GM19467 (cell line): ENCODE measurements around the gene MLLT3.
A peak's percentile ranks its signal among the peaks of the same experiment; 100 is the strongest.

Experiments used
- ATAC-seq: cut with Tn5 transposase; IDR thresholded peaks from one replicate; pipeline ENCODE4 v1.9.1; 2021; ENCODE audit warnings: mild to moderate bottlenecking, moderate library complexity; ENCODE audit not compliant: unreplicated experiment

The MLLT3 gene

DNA sequence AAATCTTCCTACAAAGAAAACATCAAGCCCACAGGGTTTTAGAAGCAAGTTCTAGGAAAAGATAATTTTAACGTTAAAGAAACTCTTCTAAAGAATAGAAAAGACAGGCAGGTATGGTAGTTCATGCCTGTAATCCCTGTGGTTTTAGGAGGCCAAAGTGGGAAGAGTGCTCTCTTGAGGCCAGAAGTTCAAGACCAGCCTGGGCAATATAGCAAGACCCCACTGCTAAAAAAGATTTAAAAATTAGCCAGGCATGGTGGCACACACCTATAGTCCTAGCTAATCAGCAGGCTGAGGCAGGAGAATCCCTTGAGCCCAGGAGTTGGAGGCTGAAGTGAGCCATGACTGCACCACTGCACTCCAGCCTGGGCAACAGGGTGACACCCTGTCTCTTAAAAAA lies 193.3 kb downstream of the MLLT3 start:
- ATAC-seq: no peak

- ATAC-seq: no peak
Observed at GRCh38 chr9:20427359-20427758, 194.9 kb downstream of the MLLT3 start.

DNA sequence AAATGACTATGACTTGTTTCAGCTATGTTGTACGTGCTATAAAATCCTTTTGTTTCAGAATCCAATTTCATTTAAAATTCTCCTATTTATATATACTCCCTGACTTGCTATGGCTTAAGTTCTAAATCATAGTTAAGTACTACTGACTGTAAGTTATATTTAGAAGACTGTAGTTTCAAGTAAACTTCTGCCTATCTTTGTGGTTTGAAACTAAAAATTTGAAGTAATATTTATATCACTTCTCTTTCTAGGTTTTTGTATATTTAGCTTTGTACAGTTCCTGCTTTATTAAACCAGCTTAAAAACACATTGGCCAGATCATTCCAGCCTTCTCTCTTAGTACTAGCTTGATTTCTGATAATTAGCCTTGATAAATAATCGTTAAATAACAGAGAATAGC lies 196.3 kb downstream of the MLLT3 start:
- ATAC-seq: peak; percentile 78

- no peak for ATAC-seq
Observed at GRCh38 chr9:20419533-20419932, 202.8 kb downstream of the MLLT3 start.

GRCh38 chr9:20418485-20418884 lies 203.8 kb downstream of the MLLT3 start:
- ATAC-seq: no peak

GRCh38 chr9:20417373-20418080 lies 204.8 kb downstream of the MLLT3 start:
- no peak for ATAC-seq

- ATAC-seq: no peak
Observed at GRCh38 chr9:20414150-20414549, 208.1 kb downstream of the MLLT3 start.

DNA sequence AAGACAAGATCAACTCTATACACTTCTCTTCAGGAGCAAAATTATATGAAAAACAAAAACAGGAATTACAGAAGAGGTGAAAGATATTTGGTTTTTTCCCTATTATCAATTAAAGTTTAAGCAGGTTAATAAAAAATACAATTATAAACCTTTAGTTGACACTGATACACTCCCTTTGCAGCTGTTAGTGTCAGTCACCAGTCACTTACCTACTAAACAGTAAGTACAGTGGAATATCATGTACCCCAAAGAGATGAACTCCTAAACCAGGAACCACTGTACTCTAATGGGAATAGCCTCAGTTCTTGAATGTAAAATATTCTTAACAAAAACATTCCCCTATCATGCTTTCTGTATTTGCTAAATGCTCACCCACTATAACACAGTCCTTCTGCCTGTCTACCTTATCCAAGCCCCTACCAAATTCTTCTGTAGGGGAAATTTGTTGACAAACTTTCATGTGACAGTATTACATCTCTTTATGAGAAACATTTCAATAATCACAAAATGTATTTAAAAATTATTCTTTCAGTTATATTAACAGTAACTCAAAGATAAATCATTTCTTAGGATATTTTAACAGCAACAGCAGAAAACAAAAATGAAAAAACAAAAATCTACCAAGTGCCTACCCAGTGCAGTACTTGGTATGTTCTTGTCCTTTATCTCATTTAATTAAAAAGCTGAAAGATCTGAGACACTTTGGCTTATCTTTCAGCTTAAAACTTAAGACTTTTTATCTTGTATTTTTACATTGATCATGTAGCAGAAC lies 212.8 kb downstream of the MLLT3 start:
- no peak for ATAC-seq

- no peak for ATAC-seq
Observed at GRCh38 chr9:20408513-20408912, 213.8 kb downstream of the MLLT3 start.

DNA sequence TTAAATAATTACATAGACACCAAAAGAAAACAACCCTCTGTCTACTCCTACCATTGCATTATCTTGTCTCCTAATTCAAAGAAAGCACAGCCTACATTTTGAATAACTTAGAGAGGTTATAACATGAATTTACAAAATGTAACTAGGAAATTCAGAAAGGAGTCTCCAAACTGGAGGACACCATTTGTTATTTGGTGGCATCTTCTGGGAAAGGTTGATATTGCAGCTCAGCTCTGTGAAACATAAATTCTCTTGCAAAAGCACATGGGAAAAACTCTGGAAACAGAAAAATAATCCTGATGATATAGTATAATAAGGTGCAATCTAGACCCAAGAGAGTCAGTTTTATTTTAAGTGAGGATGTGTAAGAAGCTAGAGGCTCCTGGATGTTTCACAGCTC lies 215.3 kb downstream of the MLLT3 start:
- no peak for ATAC-seq

DNA sequence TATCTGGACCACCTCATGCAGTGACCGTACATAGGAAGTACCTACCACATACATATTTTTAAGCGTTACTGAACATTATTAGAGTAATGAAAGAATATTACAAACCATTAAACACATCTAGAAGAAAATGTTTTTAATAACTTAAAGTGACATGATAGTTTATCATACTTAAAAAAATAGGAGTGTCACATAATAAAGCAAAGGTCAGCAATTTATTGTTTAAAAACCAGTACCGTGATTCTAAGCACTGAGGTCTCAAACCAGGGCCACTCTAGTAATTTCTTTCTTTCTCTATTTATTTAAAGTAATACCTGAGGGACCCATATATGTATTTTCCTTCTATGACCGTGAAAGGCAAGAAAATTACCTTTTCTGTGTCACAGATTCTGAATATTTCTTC lies 216.0 kb downstream of the MLLT3 start:
- no peak for ATAC-seq

GRCh38 chr9:20405616-20406015 lies 216.7 kb downstream of the MLLT3 start:
- no peak for ATAC-seq

DNA sequence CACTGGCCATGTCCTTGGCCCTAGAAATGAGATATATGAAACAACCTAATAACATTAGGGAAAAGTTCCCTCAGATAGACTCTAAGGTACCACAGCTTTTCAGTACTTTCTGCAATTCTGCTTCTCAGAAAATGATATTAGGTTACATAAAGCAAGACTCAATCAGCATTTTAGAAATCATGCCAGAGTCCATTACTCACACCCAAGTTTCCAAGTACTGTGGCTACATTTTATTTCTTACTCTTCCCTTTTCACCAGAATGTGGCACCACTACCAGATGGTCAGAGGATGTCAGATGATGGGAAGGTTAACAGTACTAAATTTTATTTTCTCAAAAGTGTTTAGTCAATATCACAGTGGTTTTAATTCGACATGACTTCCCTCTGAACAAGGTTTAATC lies 217.2 kb downstream of the MLLT3 start:
- no peak for ATAC-seq

- no peak for ATAC-seq
Observed at GRCh38 chr9:20404192-20404813, 218.0 kb downstream of the MLLT3 start.

DNA sequence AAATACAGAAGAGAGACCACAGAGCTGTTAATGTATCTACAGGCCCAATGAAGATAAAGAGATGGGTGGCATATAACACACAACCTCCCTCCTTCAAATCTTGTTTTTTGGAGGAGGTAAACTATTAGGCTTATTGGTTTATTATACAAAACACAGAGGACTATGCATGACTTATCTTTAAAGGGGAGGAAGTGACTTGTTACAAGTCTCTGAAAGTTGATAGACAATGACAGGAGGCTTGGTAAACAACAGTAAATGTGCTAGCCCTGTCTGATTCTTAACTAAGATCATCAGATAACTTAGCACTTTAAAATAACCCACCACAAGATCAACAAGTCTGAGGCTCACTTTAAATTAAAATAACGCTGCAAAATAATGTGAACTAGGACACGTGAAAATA lies 219.0 kb downstream of the MLLT3 start:
- no peak for ATAC-seq

DNA sequence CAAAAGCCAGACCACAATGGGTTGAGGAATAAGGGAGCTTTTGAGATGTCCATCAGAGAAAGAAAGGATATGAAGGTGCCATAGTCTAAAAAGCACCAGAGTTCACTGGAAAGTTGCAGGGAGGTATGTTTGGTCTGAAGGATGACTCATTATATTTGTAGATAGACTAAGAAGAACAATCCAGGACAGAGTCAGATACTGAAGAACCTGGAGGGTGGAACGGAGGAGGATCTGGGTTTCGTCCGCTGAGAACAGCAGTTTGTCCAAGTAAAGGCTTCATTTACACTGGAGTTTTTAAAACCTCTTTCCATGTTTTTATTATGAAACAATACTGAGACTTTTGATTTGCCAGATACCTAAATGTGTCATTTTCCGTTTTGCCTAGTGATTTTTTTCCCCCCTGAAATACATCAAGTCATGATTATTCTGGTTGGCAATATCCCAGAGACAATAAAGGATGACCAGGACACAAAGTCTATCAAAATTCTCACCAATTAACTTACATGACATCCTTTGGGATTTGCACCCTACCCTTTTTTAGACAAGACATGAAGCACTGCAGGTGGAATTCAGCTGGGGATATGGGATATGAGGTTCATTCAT lies 219.9 kb downstream of the MLLT3 start:
- no peak for ATAC-seq

DNA sequence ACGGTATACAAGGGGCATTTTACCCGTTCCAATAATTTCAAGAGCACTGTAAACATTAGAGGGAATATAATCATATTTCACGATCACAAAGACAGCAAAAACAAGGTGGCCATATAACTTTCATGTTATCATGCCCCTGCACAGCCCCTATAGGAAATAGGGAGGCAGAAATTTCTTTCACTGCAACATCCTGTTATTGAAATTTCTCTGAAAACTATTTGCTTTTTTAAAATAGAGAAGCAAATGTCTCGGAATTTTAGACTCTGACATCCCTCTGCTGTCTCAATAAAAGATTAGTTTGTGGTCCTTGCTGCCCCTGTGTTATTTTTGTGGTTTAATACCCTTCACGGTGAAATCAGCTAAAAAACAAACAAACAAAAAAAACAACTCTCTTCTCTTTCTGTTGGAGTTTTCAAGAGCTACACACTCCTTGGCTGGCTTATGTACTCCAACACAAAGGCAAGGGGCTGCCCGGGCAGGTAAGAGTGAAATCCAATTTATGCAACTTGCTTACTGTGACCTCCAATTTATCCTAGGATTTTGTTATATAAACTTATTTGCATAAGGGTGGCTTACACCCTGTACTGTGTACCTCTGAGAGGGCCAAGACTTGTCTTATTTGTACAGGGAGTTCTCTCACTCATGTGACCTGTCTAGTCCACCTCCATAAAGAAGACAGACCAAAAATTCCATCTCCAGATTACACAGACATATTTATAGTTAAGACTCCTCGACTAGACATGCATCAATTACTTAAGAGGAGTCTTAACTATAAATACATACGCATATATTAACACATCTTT lies 223.6 kb downstream of the MLLT3 start:
- no peak for ATAC-seq

DNA sequence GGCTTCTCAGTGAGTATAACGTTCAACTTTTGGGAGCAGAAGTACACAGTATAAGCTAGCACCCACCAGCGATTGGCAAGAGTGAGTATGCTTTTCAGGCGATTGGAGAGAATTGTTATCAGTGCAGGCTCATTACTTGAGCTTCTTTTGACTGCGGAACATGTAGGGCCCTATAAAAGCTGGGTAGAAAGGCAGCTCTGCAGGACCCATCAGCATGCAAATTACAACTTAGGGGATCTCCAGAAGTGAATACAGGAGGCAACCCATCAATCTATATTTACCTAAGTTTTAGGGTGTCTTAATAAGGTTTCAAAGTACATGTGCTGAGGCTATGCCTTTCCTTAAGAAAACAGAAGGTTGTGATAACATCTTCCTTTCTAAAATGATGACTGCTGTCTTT lies 225.0 kb downstream of the MLLT3 start:
- no peak for ATAC-seq

GRCh38 chr9:20396509-20396908 lies 225.8 kb downstream of the MLLT3 start:
- no peak for ATAC-seq

- ATAC-seq: no peak
Observed at GRCh38 chr9:20395651-20396050, 226.6 kb downstream of the MLLT3 start.

DNA sequence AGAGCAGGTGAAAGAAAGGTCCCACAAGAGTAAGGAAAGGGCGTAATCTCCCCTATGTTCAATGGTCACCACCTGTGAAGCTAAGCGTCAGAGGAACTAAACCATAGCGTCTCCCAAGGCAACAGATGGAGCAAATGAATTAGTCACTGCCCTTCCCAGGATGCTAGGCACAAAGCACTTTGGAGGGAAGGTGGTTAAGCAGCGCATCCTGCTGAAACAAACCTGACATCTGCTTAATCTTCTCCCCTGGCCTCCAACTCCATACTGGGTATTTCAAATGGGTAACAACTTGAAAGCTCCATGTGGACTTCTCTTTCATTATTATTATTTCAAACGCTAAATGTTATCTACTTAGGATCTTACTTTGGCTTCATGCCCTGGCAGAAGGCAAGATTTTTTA lies 227.3 kb downstream of the MLLT3 start:
- no peak for ATAC-seq
